ENCODE results near the gene CXCL10. TPM values are rescaled to one million over a fixed set of nuclear protein-coding genes. Genes with fewer than 3 reads are reported as not detected.

The CXCL10 gene
- total RNA-seq, 1 experiment from 2014 or later = not detected

DNA sequence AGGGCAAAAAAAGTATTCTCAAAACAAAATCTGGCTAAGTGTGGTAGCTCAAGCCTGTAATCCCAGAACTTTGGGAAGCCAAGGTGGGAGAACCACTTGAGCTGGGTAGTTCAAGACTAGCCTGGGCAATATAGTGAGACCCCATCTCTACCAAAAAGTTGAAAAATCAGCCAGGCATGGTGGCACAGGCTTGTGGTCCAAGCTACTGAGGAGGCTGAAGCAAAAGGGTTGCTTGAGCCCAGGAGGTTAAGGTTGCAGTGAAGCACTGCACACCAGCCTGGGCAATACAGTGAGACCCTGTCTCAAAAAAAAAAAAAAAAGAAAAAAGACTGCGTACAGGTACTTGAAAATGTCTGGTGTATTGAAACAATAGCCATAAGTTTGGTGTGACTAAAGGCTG is 30.8 kb downstream of the CXCL10 start:
- no peak for DNase-seq (ENCODE audit: low spot score)

DNA sequence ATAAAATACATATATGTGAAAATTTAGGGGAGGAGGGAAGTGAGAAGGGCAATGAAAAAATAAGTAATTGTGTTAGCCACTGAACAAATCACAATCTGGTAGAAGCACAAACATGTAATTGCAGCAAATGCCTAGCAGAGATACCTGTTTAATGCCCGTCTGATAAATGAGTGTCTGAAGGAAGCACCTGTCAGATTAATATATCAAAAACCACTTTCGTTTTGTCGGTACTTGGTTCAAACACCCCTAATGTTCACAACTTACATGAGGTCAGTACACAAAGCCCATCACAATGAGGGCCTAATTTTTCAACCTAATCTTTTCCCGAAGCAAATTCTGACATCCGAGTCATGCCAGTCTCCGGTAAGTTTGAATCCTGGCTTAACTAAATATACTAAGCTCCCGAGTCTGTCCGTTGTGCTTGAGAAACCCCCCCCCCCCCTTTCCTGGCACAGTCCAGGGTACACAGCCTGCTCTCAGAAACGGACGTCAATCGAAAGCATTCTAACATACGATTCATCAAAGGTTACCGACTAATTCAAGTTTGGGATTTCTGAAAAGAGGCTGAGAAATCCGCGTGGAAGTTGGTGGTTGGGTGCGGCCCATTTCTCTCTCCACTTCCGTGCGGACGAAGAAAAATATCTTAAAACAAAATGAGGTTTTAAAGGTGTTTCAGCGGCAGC is 33.3 kb downstream of the CXCL10 start:
- DNase-seq (ENCODE audit: low spot score) = no peak

DNA sequence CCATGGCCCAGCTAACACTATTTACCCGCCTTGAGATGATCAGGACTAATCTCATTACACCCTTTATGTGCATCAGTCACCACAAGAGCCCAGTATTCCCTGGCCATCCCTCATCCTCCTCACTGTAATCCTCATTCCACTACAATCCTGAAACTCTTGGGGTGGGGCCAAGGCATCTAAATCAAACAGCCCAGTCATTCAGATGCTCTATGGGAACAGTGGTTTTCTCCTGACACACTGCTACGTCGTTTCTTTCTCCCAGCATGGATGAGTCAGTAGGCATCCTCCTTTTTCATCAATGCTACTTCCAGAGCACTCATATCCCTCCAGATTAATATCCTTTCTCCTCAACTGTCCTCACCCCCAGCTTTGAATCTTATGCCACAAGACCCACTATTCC is 38.2 kb downstream of the CXCL10 start:
- peak; percentile 72 for DNase-seq (ENCODE audit: low spot score)

DNA sequence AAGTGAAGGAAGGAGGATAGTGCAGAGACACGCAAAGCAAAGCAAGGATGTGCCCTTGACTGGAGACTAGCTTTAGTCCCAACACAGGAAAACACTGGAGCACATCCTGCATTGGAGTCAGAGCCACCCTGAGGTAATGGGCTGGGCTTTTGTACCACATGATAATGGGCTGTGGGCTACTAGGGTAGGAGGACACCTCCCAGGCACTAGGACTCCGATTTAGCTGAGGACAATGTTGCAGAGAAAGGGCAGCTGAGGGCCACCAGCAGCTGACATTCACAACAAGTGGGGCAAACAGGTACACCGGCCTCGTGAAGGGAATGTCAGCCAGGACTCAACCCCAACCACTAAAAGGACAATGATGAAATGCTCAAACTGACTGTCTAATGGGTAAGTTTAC is 42.7 kb downstream of the CXCL10 start:
- no peak for DNase-seq (ENCODE audit: low spot score)

DNA sequence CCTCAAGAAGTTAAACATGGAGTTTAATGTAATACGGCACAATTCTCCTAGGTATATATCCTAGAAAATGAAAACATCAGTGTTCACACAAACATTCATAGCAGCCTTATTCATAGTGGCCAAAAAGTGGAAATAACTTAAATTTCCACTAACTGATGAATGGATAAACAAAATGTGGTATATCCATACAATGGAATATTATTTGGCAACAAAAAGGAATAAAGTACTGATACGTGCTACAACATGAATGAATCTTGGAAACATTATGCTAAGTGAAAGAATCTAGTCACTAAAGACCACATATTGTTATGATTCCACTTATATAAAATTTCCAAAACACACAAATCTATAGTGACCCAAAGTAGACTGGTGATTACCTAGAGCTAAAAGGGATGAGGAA is 47.1 kb downstream of the CXCL10 start:
- no peak for DNase-seq (ENCODE audit: low spot score)

DNA sequence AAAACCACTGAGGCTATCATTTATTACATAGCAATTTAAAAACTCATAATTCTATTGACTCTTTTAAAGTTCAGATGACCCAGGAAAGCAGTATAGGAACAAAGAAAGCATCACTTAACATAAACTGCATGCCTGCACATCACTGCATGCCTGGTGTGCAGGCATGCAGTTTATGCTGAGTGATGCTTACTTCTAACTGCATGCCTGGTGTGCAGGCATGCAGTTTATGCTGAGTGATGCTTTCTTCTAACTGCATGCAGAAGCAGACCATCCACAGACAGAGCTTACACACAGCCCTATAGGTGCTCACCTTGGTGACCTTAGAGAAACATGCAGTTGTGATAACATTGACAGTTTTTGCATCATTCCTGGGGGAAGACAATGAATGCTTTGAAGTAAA is 49.5 kb downstream of the CXCL10 start:
- DNase-seq (ENCODE audit: low spot score) = no peak

Other genes with a start within 250 kb of the CXCL10 start
- not detected in 2 replicates for gene PPEF2, start 121.0 kb downstream of the CXCL10 start, total RNA-seq (2014; rRNA removed; shearing (Covaris generic))
- 27.7 and 39.2 TPM in 2 replicates for gene NAAA, start 82.5 kb downstream of the CXCL10 start, total RNA-seq (2014; rRNA removed; shearing (Covaris generic))
- 18.7 and 22.4 TPM in 2 replicates for gene SDAD1, start 32.6 kb downstream of the CXCL10 start, total RNA-seq (2014; rRNA removed; shearing (Covaris generic))
- not detected in 2 replicates for gene CXCL9, start 16.0 kb downstream of the CXCL10 start, total RNA-seq (2014; rRNA removed; shearing (Covaris generic))
- gene CXCL11, start 12.6 kb upstream of the CXCL10 start, total RNA-seq (2014; rRNA removed; shearing (Covaris generic)) = not detected in 2 replicates
- not detected in 2 replicates for gene ART3, start 51.2 kb upstream of the CXCL10 start, total RNA-seq (2014; rRNA removed; shearing (Covaris generic))
- 36.5 and 40.2 TPM in 2 replicates for gene NUP54, start 124.9 kb upstream of the CXCL10 start, total RNA-seq (2014; rRNA removed; shearing (Covaris generic))
- 113 and 136 TPM in 2 replicates for gene SCARB2, start 190.3 kb upstream of the CXCL10 start, total RNA-seq (2014; rRNA removed; shearing (Covaris generic))
- 0.12 and 0.38 TPM in 2 replicates for gene FAM47E, start 228.2 kb upstream of the CXCL10 start, total RNA-seq (2014; rRNA removed; shearing (Covaris generic))